ENCODE data around the gene DPM3. TPM values are rescaled to one million over a fixed set of nuclear protein-coding genes. Genes with fewer than 3 reads are reported as not detected.

The DPM3 gene
- polyA plus RNA-seq, 3 donors = 26.4 to 36.9 (median 33.0) TPM

- DNase-seq (ENCODE audit: low read depth in 3 of 3, low spot score in 2 of 3) = no peak
Observed at GRCh38 chr1:155104605-155105534, 35.5 kb downstream of the DPM3 start.

GRCh38 chr1:155103325-155103724 lies 37.0 kb downstream of the DPM3 start:
- DNase-seq (ENCODE audit: low read depth in 3 of 3, low spot score in 2 of 3) = no peak

- no peak for DNase-seq (ENCODE audit: low read depth in 3 of 3, low spot score in 2 of 3)
Observed at GRCh38 chr1:155099331-155099730, 41.0 kb downstream of the DPM3 start.

GRCh38 chr1:155094622-155094948 lies 45.7 kb downstream of the DPM3 start:
- no peak for DNase-seq (ENCODE audit: low read depth in 3 of 3, low spot score in 2 of 3)

GRCh38 chr1:155093911-155094621 lies 46.3 kb downstream of the DPM3 start:
- DNase-seq (ENCODE audit: low read depth in 3 of 3, low spot score in 2 of 3) = no peak

- DNase-seq (ENCODE audit: low read depth in 3 of 3, low spot score in 2 of 3) = no peak
Observed at GRCh38 chr1:155092641-155093040, 47.7 kb downstream of the DPM3 start.

- DNase-seq (ENCODE audit: low read depth in 3 of 3, low spot score in 2 of 3) = no peak
Observed at GRCh38 chr1:155092131-155092530, 48.2 kb downstream of the DPM3 start.

- no peak for DNase-seq (ENCODE audit: low read depth in 3 of 3, low spot score in 2 of 3)
Observed at GRCh38 chr1:155091071-155092051, 49.0 kb downstream of the DPM3 start.

Other genes starting within 250 kb of the DPM3 start
- gene PMVK, start 203.8 kb downstream of the DPM3 start, polyA plus RNA-seq (ENCODE audit: insufficient read length in 3 of 3) = 10 to 100 TPM; 42.2 to 43.6 (median 43.3) TPM
- gene PBXIP1, start 184.4 kb downstream of the DPM3 start, polyA plus RNA-seq (ENCODE audit: insufficient read length in 3 of 3) = 10 to 100 TPM; 67.1 to 71.0 (median 67.8) TPM
- gene PYGO2, start 178.7 kb downstream of the DPM3 start, polyA plus RNA-seq (ENCODE audit: insufficient read length in 3 of 3) = 10 to 100 TPM; 41.8 to 46.5 (median 42.6) TPM
- 10 to 100 TPM; 74.7 to 82.3 (median 76.1) TPM for gene SHC1, start 169.8 kb downstream of the DPM3 start, polyA plus RNA-seq (ENCODE audit: insufficient read length in 3 of 3)
- gene CKS1B, start 165.8 kb downstream of the DPM3 start, polyA plus RNA-seq (ENCODE audit: insufficient read length in 3 of 3) = 100 to 1,000 TPM; 102 to 114 (median 104) TPM
- gene FLAD1, start 157.2 kb downstream of the DPM3 start, polyA plus RNA-seq (ENCODE audit: insufficient read length in 3 of 3) = 10 to 100 TPM; 28.1 to 30.7 (median 29.0) TPM
- not detected for gene LENEP, start 146.9 kb downstream of the DPM3 start, polyA plus RNA-seq (ENCODE audit: insufficient read length in 3 of 3)
- 10 to 100 TPM in 2 of 3 donors, 1 to 10 TPM in 1; 10.0 to 13.8 (median 11.5) TPM for gene ZBTB7B, start 137.7 kb downstream of the DPM3 start, polyA plus RNA-seq (ENCODE audit: insufficient read length in 3 of 3)
- gene DCST2, start 106.8 kb downstream of the DPM3 start, polyA plus RNA-seq (ENCODE audit: insufficient read length in 3 of 3) = 1 to 10 TPM in 2 of 3 donors, under 1 TPM in 1; 0.85 to 1.3 (median 1.3) TPM
- under 1 TPM; 0.21 to 0.29 (median 0.28) TPM for gene DCST1, start 106.7 kb downstream of the DPM3 start, polyA plus RNA-seq (ENCODE audit: insufficient read length in 3 of 3)
- gene ADAM15, start 89.2 kb downstream of the DPM3 start, polyA plus RNA-seq (ENCODE audit: insufficient read length in 3 of 3) = 10 to 100 TPM; 36.5 to 37.6 (median 36.8) TPM
- 10 to 100 TPM; 18.0 to 20.3 (median 18.5) TPM for gene EFNA4, start 76.8 kb downstream of the DPM3 start, polyA plus RNA-seq (ENCODE audit: insufficient read length in 3 of 3)
- gene EFNA3, start 61.7 kb downstream of the DPM3 start, polyA plus RNA-seq (ENCODE audit: insufficient read length in 3 of 3) = 1 to 10 TPM; 4.8 to 6.5 (median 6.1) TPM
- gene EFNA1, start 12.7 kb downstream of the DPM3 start, polyA plus RNA-seq (ENCODE audit: insufficient read length in 3 of 3) = 10 to 100 TPM; 68.2 to 78.3 (median 74.4) TPM
- 10 to 100 TPM; 52.9 to 57.0 (median 55.8) TPM for gene SLC50A1, start 4.7 kb downstream of the DPM3 start, polyA plus RNA-seq (ENCODE audit: insufficient read length in 3 of 3)
- 100 to 1,000 TPM; 140 to 153 (median 152) TPM for gene KRTCAP2, start 32.8 kb upstream of the DPM3 start, polyA plus RNA-seq (ENCODE audit: insufficient read length in 3 of 3)
- gene TRIM46, start 33.3 kb upstream of the DPM3 start, polyA plus RNA-seq (ENCODE audit: insufficient read length in 3 of 3) = 1 to 10 TPM; 2.4 to 2.9 (median 2.9) TPM
- gene THBS3, start 67.4 kb upstream of the DPM3 start, polyA plus RNA-seq (ENCODE audit: insufficient read length in 3 of 3) = 10 to 100 TPM; 29.3 to 34.9 (median 31.9) TPM
- 10 to 100 TPM; 40.0 to 44.2 (median 42.2) TPM for gene MTX1, start 68.2 kb upstream of the DPM3 start, polyA plus RNA-seq (ENCODE audit: insufficient read length in 3 of 3)
- gene ENTREP3, start 115.0 kb upstream of the DPM3 start, polyA plus RNA-seq (ENCODE audit: insufficient read length in 3 of 3) = 10 to 100 TPM; 18.0 to 21.5 (median 19.3) TPM
- gene SCAMP3, start 121.8 kb upstream of the DPM3 start, polyA plus RNA-seq (ENCODE audit: insufficient read length in 3 of 3) = 10 to 100 TPM; 52.3 to 59.5 (median 54.7) TPM
- gene CLK2, start 133.0 kb upstream of the DPM3 start, polyA plus RNA-seq (ENCODE audit: insufficient read length in 3 of 3) = 10 to 100 TPM; 61.3 to 68.7 (median 64.7) TPM
- gene HCN3, start 136.9 kb upstream of the DPM3 start, polyA plus RNA-seq (ENCODE audit: insufficient read length in 3 of 3) = 1 to 10 TPM; 6.8 to 9.3 (median 9.0) TPM
- gene PKLR, start 160.9 kb upstream of the DPM3 start, polyA plus RNA-seq (ENCODE audit: insufficient read length in 3 of 3) = 1 to 10 TPM; 5.4 to 9.6 (median 9.4) TPM
- gene FDPS, start 168.3 kb upstream of the DPM3 start, polyA plus RNA-seq (ENCODE audit: insufficient read length in 3 of 3) = 100 to 1,000 TPM; 171 to 181 (median 178) TPM
- 10 to 100 TPM; 27.7 to 34.0 (median 29.9) TPM for gene RUSC1, start 180.4 kb upstream of the DPM3 start, polyA plus RNA-seq (ENCODE audit: insufficient read length in 3 of 3)

All from right renal cortex interstitium (tissue), 3 donors.